K562 (cell line): Measurements from ENCODE around the gene ABHD8. TPM values are rescaled to one million over a fixed set of nuclear protein-coding genes. Genes with fewer than 3 reads are reported as not detected.

ENCODE experiments used
- ARID3B ChIP-seq: fragments of 250-450 bp; sonication (Bioruptor Pico); IDR thresholded peaks from 2 replicates; pipeline ENCODE4 v1.4.0; 2020; ENCODE audit warnings: borderline replicate concordance
- BCOR ChIP-seq: fragments of 450-650 bp; IDR thresholded peaks from 2 replicates; pipeline ENCODE4 v1.6.1; 2016
- BRD4 ChIP-seq: fragments of 200-600 bp; sonication (generic); IDR thresholded peaks from 2 replicates; pipeline ENCODE4 v1.6.1; 2017; ENCODE audit warnings: inconsistent platforms
- CHCHD3 ChIP-seq: fragments of 250-450 bp; sonication (Bioruptor Pico); IDR thresholded peaks from 2 replicates; pipeline ENCODE4 v2.1.2; 2022; ENCODE audit warnings: mild to moderate bottlenecking
- HMGN3 ChIP-seq: IDR thresholded peaks from 2 replicates; pipeline ENCODE4 v1.6.1; 2011; ENCODE audit warnings: borderline replicate concordance, low read depth, mild to moderate bottlenecking, mixed read lengths, low read length; ENCODE audit not compliant: insufficient read length; ENCODE audit errors: extremely low read depth
- MGA ChIP-seq: fragments of 450-650 bp; IDR thresholded peaks from 2 replicates; pipeline ENCODE4 v1.6.1; 2016; ENCODE audit warnings: mild to moderate bottlenecking, moderate library complexity
- NFRKB ChIP-seq: fragments of 450-650 bp; IDR thresholded peaks from 2 replicates; pipeline ENCODE4 v1.6.1; 2016; ENCODE audit warnings: low read depth
- NRF1 ChIP-seq, 2 experiments: fragments of 450-650 bp; IDR thresholded peaks in 1 of 2; conservative IDR thresholded peaks in 1 of 2; 2 replicates each; pipeline ENCODE4 v1.6.1; 2014; ENCODE audit warnings: mild to moderate bottlenecking in 2 of 2
- PHF21A ChIP-seq: fragments of 450-650 bp; IDR thresholded peaks from 2 replicates; pipeline ENCODE4 v1.6.1; 2017; ENCODE audit warnings: low read depth, borderline replicate concordance
- UBTF ChIP-seq, 2 experiments: IDR thresholded peaks; 2 replicates each; pipeline ENCODE4 v1.6.1; 2012; ENCODE audit warnings: improper control_type of control experiment in 2 of 2, low read depth in 2 of 2, low read length in 2 of 2, borderline replicate concordance in 1 of 2
- ZNF551 ChIP-seq: fragments of 250-450 bp; sonication (Bioruptor Pico); IDR thresholded peaks from 2 replicates; pipeline ENCODE4 v1.5.0; 2021; ENCODE audit warnings: mild to moderate bottlenecking, moderate library complexity
- ZNF778 ChIP-seq: fragments of 450-650 bp; formaldehyde crosslinking; IDR thresholded peaks from 2 replicates; pipeline ENCODE4 v1.4.0; 2020; ENCODE audit warnings: mild to moderate bottlenecking, moderate library complexity
- polyA plus RNA-seq, 8 experiments: library from polyadenylated mRNA; depleted of rRNA in 4 of 8; stranded (reverse) in 5 of 8; unstranded in 3 of 8; fragments of >200 nt; fragmentation: Nextera tagmentation in 2 of 8; fragmentation: Illumina TruSeq in 1 of 8; extraction: Ambion mirVana in 2 of 8; extraction: Trizol in 1 of 8; gene quantifications; 2 replicates each; pipeline versions ENCODE4 v1.2.1 to v1.2.3, GENCODE V29; 2011 to 2014; ENCODE audit warnings: inconsistent platforms in 1 of 8, missing spikeins in 1 of 8
- total RNA-seq, 7 experiments: library from RNA; depleted of rRNA in 6 of 7; stranded (reverse); fragments of >200 nt in 6 of 7; fragmentation: Illumina TruSeq in 2 of 7; extraction: Trizol in 2 of 7; gene quantifications; 2 replicates each; pipeline versions ENCODE4 v1.2.1 to v1.2.3, GENCODE V29; 2011 to 2021; ENCODE audit warnings: low replicate concordance in 1 of 7

Gene ABHD8
- total and polyA plus RNA-seq, 9 of the 15 experiments (the other 6 are each of a cell fraction or from before 2014, with no cell fraction given), result 0.04 to 6.6 (median 2.0) TPM; not detected in 1

GRCh38 chr19:17337675-17338432 lies 34.6 kb upstream of the ABHD8 start (continued):
- TF ChIP-seq BRD4 (0 out of 2 replicates have a peak, but pooled peaks have one; percentile 13), CHCHD3 (CRISPR knock-in tag) (no peak), ARID3B (peak; percentile 43; the same call in 1 of the 2 replicates), NFRKB (no peak), BCOR (peak; percentile 57; the same call in 1 of the 2 replicates), ZNF551 (CRISPR knock-in tag) (no peak), NRF1 (conservative IDR thresholded peaks at IDR 0.05 in 1 of 2, IDR thresholded peaks at IDR 0.05 in 1 of 2) (peak; percentile 85 to 87), MGA (peak; percentile 1), HMGN3 (peak; percentile 86), UBTF (IDR thresholded peaks at IDR 0.05; ENCODE audit: borderline replicate concordance in 1 of 2, low read depth in 2 of 2, low read length in 2 of 2) (peak; percentile 33 to 87; a peak in 2 of 4 replicates), ZNF778 (CRISPR knock-in tag) (no peak), PHF21A (0 out of 2 replicates have a peak, but pooled peaks have one; percentile 5)
